Right ventricle myocardium superior (tissue), 1 donor: Measurements from ENCODE around the gene ICE2. TPM values are rescaled to one million over a fixed set of nuclear protein-coding genes. Genes with fewer than 3 reads are reported as not detected.
"Not testable (repeated sequence)": the region's sequence is repeated elsewhere in the genome, so short reads cannot be mapped to it uniquely, and the experiment has no call there.

Experiments
- ATAC-seq: fragments of 200-7000 bp; cut with Tn5 transposase; one replicate; pipeline ENCODE4 v1.9.1; 2020; ENCODE audit warnings: mild to moderate bottlenecking; ENCODE audit not compliant: poor library complexity
- DNase-seq: peaks from one replicate; pipeline ENCODE4 v3.0.0-alpha.2; 2020
- intact Hi-C: fragments of 100-400 bp; cut with DNase I; formaldehyde crosslinking; loops from one replicate; pipeline ENCODE4 v1.11.2; 2022
- total RNA-seq: library from RNA; stranded (reverse); fragmentation: NEBNext Ultra II Directional; extraction: Animal tissue kit (Norgen Biotek cat#: 25700); gene quantifications from one replicate; pipeline ENCODE4 v1.2.1, GENCODE V29; 2021
- donor health status: DM: no; HTN: yes; CAD: no; lungs with severe emphysema.

ICE2 gene
- total RNA-seq, 1 donor from 2014 or later: 24.6 TPM

DNA sequence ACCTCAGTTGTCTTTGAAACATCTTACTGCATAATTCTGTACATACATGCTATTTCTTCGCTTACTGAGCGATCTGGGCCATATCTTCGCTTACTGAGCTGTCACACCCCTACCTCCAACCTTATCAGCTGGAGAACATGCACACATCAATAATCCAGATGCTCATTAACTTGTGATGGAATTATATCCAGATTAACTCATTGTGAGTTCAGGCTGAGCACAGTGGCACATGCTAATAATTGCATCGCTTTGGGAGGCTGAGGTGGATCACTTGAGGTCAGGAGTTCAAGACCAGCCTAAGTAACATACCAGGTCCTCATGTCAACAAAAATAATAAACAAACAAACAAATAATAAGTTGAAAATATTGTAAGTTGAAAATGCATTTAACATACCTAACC is 61.8 kb downstream of the ICE2 start:
- ATAC-seq (no peak), DNase-seq (no peak)
- intact Hi-C loops: no loop called here

DNA sequence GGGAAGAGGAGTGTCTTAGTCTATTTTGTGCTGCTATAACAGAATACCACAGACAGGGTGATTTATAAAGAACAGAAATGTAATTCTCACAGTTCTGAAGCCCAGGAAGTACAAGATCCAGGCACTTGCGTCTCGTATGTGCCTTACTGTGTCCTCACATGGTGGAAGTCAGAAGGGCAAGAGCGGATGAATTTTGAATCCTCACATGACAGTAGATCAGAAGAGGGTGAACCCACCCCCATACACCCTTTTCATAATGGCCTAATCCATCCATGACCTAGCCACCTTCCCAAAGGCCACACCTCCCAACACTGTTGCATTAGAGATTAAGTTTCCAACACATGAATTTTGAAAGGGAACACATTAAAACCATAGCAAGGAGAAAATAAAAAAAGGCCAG is 62.5 kb downstream of the ICE2 start:
- intact Hi-C loops: no loop called here
- DNase-seq (no peak), ATAC-seq (no peak)

DNA sequence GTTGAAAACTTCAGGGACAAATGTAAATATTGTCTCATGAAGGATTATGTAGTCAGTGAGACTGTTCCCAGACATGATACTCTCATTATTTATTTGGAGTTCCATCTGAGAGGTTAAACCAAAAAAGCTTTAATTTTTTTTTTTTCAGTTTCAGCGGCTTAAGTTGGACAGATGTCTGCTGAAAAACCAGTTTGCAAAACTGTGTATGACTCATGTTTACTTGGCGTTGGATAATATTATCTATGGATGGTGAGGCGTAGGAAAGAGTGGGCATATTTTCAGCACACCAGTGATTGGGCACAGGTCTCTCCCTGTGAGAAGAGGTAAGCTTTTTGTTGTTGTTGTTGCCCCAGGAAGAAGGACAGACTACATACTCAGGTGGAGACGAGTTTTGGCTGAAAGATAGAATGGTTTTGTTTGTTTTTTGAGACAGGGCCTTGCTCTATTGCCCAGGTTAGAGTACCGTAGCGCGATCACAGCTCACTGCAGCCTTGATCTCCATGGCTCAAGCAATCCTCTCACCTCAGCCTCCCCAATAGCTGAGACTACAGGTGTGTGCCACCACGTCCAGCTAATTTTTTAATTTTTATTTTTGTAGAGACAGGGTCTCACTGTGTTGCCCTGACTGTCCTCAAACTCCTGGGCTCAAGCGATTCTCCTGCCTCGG is 64.8 kb downstream of the ICE2 start:
- intact Hi-C loops: no loop called here
- ATAC-seq (peak; percentile 36), DNase-seq (no peak)

DNA sequence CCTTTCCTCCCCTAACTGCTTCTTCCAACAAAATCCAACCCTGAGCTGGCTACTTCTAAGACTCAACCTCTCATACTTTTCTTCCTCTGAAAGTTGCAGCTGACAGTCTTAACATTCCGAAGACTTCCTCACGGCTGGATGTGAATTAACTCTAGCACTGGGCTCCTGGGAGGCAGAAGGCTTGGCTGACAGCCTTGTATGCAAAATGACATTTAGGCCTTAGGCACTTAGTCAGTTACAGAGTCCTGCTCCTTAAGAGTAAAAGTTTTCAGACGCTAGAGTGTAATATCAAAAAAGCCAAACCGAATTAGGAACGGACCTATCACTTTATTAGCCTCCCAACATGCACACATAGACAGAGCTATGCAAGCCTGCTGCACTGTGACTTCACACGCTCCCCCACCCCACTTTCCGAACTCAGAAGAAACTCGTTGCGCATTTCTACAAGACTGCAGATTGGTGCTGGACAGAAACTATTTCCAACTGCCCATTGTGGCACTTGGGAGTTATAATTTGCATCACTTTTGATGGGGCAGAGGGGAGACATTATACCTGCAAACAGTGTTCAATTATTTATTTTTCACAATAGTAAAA is 65.6 kb downstream of the ICE2 start:
- ATAC-seq (peak; percentile 64), DNase-seq (no peak)
- intact Hi-C loops: no loop called here

DNA sequence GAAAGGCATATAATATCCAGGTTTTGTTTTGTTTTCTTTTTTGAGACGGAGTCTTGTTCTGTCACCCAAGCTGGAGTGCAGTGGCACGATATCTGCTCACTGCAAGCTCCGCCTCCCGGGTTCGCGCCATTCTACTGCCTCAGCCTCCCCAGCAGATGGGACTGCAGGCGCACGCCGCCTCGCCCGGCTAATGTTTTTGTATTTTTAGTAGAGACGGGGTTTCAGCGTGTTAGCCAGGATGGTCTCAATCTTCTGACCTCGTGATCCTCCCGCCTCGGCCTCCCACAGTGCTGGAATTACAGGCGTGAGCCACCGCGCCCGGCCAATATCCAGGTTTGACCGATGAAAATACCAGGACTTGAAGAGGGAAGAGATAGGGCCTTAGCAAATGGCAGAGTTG is 66.1 kb downstream of the ICE2 start:
- ATAC-seq, intact Hi-C loops, DNase-seq: not testable (repeated sequence)

DNA sequence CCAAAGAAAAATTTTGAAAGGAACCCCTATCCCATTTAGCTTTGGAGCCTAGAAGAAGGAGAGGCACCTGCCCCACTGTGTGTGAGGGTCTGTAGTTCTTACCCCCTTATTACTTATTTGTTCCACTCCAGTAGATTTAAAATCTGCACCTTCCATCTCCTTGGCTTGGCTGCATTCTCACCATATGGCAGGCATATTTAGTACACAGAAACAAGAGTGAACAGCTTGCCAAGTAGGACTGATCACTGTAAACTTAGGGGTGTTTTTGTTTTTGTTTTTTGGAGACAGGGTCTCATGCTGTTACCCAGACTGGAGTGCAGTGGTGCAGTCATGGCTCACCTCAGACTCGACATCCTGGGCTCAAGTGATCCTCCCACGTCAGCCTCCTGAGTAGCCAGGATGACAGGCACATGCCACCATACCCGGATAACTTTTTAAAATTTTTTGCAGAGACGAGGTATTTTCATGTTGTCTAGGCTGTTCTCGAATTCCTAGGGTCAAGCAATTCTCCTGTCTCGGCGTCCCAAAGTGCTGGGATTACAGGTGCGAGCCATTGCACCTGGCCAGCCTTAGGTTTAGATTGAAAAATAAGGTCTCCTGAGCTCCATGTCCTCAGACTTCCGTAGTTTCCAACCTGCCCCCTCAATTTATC is 67.0 kb downstream of the ICE2 start:
- intact Hi-C loops: no loop called here
- ATAC-seq (no peak), DNase-seq (no peak)

DNA sequence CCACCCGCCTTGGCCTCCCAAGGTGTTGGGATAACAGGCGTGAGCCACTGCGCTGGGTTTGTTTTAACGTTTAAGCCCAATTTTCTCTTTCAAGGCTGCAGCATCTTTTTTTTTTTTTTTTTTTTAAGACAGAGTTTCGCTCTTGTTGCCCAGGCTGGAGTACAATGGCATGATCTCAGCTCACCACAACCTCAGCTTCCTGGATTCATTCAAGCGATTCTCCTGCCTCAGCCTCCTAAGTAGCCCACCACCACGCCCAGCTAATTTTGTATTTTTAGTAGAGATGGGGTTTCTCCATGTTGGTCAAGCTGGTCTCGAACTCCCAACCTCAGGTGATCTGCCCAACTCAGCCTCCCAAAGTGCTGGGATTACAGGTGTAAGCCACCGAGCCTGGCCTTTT is 68.6 kb downstream of the ICE2 start:
- ATAC-seq, intact Hi-C loops, DNase-seq: not testable (repeated sequence)

DNA sequence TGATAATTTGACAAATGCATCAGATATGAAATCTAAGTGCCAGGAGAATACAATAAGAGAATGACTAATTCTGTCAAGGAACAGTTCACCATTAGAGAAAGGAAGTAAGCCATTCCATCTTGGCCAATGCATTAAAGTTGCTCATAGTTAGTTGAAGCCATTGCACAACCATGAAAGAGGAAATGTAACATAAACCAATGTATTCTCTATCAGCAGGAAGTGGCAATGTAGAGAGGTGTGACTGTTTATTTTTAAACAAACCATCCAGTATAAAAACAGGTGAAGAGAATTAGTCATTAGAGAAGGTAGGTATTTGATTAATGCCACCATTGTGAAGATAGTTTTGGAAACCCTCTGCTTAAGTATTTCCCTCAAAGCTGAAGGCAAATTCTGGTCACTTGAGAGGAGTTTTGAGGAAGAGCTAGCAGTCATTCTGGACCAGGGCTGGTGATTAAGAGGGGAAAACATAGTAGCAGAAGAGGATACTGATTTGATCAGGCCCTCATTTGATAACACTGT is 70.4 kb downstream of the ICE2 start:
- intact Hi-C loops: no loop called here
- peak; percentile 74 for ATAC-seq
- DNase-seq: no peak

DNA sequence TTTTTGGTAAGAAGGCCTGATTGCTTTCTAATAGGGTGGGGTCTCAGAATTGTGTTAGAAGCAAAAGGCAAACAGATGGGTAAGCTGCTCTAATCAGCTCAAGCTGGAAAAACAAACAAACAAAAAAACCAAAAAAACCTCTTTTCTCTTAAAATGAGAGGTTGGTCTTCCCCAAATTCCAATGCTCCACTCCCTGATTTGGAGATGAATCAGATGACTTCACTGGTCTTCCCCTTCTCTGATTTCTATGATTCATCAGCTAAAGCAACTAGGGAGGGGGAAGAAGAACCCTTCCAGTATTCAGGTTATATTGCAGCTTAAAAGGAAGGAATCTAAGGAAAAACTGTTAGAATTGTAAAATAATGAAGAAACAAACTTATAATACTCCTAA is 71.5 kb downstream of the ICE2 start:
- DNase-seq (no peak), ATAC-seq (peak; percentile 56)
- intact Hi-C loops: no loop called here

DNA sequence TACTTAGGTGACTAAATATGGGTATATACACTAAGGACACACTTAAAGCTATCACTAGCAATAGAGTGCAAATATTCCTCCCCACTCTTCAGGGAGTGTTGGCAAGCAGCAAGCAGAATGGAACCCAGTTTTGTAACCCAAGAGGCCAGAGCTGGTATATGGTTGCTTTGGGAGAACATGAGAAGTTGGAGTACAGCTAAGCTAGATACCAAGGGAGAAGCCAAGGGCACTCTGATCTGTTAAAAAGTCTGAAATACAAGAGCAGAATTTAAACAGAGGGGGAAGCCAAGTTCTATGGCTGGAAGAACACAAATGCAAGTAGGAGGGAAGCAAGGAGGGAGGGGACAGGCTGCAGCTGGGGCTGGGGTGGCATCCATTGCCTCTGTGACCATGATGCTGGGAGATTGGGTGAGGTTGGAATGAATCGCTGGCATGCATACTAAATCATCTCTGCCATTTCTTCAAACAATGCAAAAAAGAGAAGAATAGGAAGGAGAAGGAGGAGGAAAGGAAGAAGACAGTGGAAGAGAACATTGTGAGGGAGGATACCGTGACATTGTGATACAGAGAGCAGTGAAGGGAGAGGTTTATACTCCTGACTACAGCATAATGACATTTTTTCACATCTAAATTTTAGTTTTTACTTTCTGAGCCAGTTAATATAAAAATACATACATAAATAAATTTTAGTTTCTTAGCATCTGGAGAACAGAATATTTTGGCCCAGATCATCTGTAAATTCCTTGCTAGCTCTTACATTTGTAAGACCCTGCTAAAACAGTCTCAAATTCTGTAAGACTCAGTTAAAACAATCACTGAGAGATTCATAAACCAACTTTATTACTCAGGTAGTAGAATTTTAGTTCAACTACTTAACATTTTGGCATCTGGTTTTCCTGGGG is 72.2 kb downstream of the ICE2 start:
- ATAC-seq: no peak
- intact Hi-C loops: no loop called here

DNA sequence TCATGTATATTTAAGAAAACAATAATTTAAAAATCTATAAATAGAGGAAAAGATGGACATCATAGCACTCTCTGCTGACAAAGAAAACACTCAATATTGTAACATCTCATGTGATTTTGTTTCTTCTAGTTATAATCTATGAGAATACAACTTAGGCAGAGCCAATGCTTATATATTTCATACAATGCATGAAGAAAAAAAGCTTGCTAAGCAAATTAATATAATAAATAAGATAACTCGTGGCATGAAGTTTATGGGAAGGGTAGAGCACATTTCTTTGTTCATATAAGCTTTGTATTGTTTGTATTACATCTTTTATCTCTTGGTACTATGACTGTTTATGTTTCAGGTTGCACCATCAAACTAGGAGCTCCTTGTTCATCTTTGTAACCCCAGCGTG is 73.5 kb downstream of the ICE2 start:
- no peak for ATAC-seq
- intact Hi-C loops: no loop called here

More for the DNA sequence above, 72.2 kb downstream of the ICE2 start:
- DNase-seq: no peak

DNA sequence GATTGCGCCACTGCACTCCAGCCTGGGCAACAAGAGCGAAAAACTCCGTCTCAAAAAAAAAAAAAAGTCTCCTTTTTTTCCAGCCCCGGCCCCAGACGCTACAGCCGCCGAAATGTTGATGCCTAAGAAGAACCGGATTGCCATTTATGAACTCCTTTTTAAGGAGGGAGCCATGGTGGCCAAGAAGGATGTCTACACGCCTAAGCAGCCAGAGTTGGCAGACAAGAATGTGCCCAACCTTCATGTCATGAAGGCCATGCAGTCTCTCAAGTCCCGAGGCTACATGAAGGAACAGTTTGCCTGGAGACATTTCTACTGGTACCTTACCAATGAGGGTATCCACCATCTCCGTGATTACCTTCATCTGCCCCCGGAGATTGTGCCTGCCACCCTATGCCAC is 74.6 kb downstream of the ICE2 start:
- DNase-seq, intact Hi-C loops, ATAC-seq: not testable (repeated sequence)

More for the DNA sequence above, 73.5 kb downstream of the ICE2 start:
- DNase-seq: no peak

DNA sequence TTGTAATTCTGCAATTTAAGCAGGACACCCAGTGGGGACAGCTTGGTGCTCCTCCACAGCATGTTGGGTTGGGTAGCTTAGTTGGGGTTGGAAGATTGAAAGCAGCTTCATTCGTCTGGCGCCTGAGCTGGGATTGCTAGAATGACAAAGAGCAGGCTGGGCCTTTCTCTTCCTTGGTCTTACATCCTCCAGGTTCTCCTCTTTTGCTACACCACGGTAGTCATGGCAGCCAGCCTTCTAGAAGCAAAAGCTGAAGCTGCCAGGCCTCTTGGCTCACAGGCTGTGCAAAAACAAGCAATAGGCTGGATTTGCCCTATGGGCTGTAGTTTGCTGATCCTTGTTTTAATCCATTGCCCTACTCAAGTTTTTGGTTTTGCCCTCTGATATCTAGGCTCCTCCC is 78.0 kb downstream of the ICE2 start:
- ATAC-seq (no peak), DNase-seq (no peak)
- intact Hi-C loops: no loop called here

DNA sequence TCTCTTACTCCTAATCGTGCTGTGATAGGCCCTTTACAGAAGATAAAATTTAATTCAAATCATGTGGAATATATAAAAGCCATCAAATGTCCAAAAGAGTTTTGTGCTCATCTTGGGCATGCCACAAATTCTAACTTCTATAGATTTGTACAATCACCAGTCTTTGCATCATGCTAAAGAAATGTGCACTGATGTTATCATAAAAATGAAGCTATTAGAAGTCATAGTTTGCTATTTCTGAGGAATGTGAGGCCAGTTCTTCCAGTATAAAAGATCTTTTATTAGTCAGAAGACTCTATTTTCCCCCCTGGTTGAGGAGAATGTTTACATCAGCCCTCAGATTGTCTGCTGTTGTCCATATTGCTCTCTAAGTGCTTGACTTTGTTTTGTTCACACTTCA is 79.0 kb downstream of the ICE2 start:
- no peak for DNase-seq
- intact Hi-C loops: loop anchor here (5.0 kb wide), 1 partner anchor 38 kb away; no protein-coding TSS in a partner anchor

DNA sequence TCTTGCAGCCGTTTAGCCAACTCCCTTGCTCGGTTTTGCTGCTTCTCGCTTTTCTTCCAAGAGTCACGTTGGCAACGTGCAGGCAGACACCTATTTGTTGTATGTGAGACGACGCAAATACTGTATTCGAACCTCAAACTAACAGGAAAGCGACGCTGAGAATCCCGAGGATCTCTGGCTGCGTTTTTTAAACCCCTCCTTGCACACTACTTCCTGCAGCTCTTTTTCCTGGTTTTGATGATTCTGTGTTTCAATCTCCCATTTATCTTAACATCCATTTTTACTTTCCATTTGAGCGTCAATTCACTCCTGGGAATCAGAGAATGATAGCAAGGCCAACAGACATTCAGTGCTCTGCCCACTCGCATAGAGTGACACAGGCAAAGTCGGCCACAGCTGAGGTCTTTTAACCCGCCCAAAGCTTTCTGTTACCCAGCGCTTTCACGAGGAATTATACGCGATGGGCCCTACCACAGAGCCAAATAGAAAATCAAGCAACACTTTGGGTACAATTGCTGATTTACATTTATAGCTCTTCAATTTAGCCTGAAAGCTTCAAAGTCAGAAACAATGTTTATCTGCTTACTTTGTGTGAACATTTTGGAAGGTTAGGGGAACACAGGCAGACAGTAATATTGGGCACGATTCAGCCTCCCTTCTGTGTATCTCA is 79.6 kb downstream of the ICE2 start:
- intact Hi-C loops: loop anchor here (5.0 kb wide), 1 partner anchor 37 kb away; no protein-coding TSS in a partner anchor
- DNase-seq (no peak), ATAC-seq (no peak)

More for the DNA sequence above, 79.0 kb downstream of the ICE2 start:
- no peak for ATAC-seq

DNA sequence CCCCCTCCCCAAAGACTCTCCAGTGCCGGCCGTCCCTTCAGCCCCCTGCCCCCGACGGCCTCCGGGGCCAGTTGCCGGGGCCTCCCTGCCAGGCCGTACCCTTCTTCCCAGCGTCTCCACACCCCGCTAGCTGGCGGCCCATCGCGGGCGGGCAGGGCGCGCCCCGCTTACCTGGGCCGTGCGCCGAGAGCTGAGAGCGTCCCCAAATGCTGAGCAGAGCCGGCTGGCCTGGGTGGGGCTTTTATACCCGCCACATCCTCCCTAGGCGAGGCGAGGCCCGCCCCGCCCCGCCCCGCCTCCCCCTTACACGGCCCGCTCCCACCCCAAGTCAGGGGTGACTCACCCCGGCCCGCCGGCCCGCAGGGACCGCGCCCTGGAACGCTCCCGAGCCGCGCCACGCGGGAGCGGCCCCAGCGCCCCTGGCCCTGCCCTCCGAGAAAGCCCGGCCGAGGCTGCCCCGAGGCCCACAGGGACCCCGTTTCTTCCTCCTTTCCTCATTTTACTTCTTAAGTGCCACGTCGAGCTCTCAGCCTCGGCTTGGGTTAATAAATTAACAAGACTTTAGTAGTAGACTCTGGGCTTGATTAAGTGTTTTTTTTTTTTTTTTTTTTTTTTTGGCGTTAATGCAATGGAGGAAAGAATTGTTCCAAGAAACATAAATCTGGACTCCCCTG is 81.0 kb downstream of the ICE2 start, which contains the start of gene ANXA2:
Gene ANXA2, minus strand, starts transcription at position 215 of the 674 bp plus-strand sequence. CDS start 11,911 bp downstream, outside the sequence.
- intact Hi-C loops: loop anchor here (5.0 kb wide), 1 partner anchor 36 kb away; no protein-coding TSS in a partner anchor
- peak; percentile 92 for DNase-seq
- ATAC-seq: peak; percentile 79

DNA sequence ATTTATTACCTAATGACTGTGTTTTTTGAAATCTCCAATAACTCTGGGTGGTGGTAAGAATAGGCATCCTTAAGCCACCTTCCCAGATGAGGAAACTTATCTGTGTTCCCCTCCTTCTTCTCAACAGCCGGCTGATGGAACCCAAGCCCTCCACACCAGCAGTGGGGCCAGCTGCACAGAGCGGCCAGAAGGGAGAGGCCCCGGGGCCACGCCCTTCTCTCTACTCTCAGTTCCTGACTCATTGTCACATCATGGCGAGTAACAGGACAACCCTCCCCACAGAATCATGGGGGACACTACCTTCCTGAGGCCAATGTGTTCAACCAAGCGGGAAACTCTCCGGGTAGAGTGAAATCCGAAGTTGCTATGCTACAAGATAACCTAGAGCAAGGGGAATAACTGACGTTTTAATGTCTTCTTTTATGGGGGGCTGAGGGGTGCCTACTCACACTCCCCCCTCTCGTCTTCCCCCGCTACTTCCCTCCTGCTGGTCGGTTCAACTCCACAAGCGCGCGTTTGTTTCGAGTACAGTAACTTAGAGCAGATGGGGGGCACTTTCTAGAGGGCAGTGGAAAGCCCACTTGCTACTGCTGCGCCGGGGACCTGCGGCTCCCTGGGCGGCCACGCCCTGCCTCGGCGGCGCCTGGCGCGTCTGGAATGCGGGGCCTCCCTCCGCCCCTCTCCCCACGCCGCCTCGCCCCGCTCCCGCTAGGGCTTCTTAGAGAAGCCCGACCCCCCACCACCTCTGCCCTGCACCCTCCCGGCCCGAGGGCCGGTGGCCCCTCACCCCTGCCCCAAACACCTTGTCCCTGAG is 81.8 kb downstream of the ICE2 start:
- DNase-seq (peak; percentile 85), ATAC-seq (peak; percentile 63)
- intact Hi-C loops: loop anchor here (5.0 kb wide), 1 partner anchor 35 kb away; no protein-coding TSS in a partner anchor
